ENCODE data around the gene TAMM41.
"Not testable (repeated sequence)": the region's sequence is repeated elsewhere in the genome, so short reads cannot be mapped to it uniquely, and the experiment has no call there.

The TAMM41 gene

DNA sequence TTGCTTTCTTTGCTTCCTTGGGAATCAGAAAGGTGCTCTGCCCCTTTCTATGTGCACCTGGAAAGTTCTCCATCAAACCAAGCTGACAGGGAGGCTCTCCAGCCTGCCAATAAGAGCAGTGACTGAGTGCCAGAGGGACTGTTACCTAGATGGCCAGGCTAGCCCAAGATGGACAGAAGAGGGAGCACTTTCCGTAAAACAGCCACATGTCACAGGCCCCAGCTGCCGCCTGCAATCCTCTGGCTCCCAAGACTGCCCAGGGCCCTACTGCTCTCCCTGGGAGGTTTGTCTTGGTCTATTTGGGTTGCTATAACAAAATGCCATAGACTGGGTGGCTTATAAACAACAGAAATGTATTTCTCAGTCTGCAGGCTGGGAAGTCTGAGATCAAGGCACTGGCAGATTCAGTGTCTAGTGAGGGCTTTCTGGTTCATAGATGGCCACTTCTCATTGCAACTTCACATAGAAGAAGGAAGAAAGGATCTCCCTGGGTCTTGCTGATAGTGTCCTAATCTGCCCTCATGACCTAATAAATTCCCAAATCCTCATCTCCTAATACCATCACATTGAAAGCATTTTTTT lies 72.3 kb downstream of the TAMM41 start:
- Histone ChIP-seq H3K4me1 (ENCODE audit: insufficient read depth, low read length, severe bottlenecking) (peaks cover 19% of the 10 kb centered on the region), H3K9ac (ENCODE audit: low read length) (no peak overlapping the region), H3K27me3 (ENCODE audit: insufficient read depth, low read length) (no peaks in the 10 kb centered on the region), H2AFZ (ENCODE audit: low read length) (no peak overlapping the region), H3K27ac (ENCODE audit: low read depth, low read length, poor library complexity, severe bottlenecking) (no peak overlapping the region), H4K20me1 (ENCODE audit: insufficient read depth, low read length) (no peaks in the 10 kb centered on the region), H3K9me2 (ENCODE audit: low read depth, low read length) (no peaks in the 10 kb centered on the region), H3K9me3 (ENCODE audit: low read length) (no peaks in the 10 kb centered on the region), H3K4me2 (ENCODE audit: low read length) (no peak overlapping the region), H3K36me3 (ENCODE audit: insufficient read depth, low read length) (no peaks in the 10 kb centered on the region), H3K79me2 (ENCODE audit: insufficient read depth, low read length) (no peaks in the 10 kb centered on the region), H3F3A (ENCODE audit: insufficient read depth, low read length) (no peaks in the 10 kb centered on the region), H3K4me3 (ENCODE audit: low read depth, low read length, poor library complexity, severe bottlenecking) (no peak overlapping the region)
- TF ChIP-seq, protein P1, sequence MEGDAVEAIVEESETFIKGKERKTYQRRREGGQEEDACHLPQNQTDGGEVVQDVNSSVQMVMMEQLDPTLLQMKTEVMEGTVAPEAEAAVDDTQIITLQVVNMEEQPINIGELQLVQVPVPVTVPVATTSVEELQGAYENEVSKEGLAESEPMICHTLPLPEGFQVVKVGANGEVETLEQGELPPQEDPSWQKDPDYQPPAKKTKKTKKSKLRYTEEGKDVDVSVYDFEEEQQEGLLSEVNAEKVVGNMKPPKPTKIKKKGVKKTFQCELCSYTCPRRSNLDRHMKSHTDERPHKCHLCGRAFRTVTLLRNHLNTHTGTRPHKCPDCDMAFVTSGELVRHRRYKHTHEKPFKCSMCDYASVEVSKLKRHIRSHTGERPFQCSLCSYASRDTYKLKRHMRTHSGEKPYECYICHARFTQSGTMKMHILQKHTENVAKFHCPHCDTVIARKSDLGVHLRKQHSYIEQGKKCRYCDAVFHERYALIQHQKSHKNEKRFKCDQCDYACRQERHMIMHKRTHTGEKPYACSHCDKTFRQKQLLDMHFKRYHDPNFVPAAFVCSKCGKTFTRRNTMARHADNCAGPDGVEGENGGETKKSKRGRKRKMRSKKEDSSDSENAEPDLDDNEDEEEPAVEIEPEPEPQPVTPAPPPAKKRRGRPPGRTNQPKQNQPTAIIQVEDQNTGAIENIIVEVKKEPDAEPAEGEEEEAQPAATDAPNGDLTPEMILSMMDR (IDR thresholded peaks at IDR 0.05; ENCODE audit: low read length): peak; percentile 28; the same call in 1 of the 2 replicates
- no peak for TF ChIP-seq EZH2 (IDR thresholded peaks at IDR 0.05; ENCODE audit: borderline replicate concordance, low read length)

DNA sequence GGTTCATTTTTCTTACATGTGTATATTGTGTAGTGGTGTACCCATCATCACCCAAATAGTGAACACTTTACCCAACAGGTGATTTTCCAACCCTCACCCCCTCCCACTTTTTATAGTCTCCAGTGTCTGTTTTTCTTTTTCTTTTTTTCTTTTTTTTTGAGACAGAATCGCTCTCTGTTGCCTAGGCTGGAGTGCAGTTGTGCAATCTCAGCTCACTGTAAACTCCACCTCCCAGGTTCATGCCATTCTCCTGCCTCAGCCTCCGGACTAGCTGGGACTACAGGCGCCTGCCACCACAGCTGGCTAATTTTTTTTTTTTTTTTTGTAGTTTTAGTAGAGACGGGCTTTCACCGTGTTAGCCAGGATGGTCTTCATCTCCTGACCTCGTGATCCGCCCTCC lies 74.8 kb downstream of the TAMM41 start:
- H3K4me2 ChIP-seq (ENCODE audit: low read length); H3K79me2 ChIP-seq (ENCODE audit: insufficient read depth, low read length); H2AFZ ChIP-seq (ENCODE audit: low read length): not testable (repeated sequence)

DNA sequence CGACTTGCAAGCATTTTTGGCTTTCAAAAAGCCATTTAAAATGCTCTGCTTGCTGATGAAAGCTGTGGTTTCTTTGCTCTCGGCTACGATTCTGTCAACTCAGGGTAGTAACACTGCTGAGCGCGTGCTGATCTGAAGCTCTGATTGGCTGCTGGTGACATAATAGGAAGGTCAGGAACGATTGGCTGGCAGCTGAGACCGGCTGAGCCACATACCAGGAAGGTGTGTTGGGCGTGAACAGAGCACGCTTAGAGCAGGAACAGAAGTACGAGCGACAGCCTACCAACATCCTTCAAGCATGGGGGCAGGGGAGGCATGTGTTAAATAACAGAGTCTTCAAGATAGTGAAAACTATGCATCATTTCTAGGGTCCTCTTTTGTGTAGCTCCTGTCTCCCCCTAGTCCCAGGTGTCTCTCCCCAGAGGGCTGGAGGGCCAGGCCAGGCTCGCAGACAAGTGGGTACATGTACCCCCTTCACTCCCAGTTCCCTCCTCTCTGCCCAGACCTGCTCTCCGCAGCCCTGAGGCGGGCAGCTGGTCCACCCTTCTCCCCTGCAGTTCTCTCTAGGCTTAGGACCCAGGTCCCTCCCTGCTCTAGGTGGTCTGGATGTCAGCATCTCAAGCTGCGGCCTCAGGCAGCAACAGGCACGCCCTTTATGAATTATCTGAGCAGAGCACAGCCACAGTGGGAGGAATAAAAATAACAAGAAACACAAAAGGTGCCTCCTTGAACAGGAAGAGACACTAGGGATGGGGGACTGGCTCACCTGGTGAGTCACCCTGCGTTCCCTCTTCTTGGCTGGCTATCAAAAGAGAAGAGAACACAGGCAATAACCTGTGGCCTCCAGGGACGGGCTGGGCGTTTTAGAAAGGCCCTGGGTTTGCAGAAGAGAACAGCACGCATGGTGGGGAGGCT lies 76.0 kb downstream of the TAMM41 start:
- Histone ChIP-seq H3K4me1 (ENCODE audit: insufficient read depth, low read length, severe bottlenecking) (peaks cover 19% of the 10 kb centered on the region), H3K9me2 (ENCODE audit: low read depth, low read length) (no peaks in the 10 kb centered on the region), H3K27ac (ENCODE audit: low read depth, low read length, poor library complexity, severe bottlenecking) (peak overlapping the region; percentile 16), H3K9ac (ENCODE audit: low read length) (peak overlapping the region; percentile 49; the same call in 1 of the 2 replicates), H3K36me3 (ENCODE audit: insufficient read depth, low read length) (no peaks in the 10 kb centered on the region), H3K27me3 (ENCODE audit: insufficient read depth, low read length) (no peaks in the 10 kb centered on the region), H3K4me2 (ENCODE audit: low read length) (peak overlapping the region; percentile 64), H2AFZ (ENCODE audit: low read length) (peak overlapping the region; percentile 66), H3K79me2 (ENCODE audit: insufficient read depth, low read length) (no peaks in the 10 kb centered on the region), H3F3A (ENCODE audit: insufficient read depth, low read length) (no peaks in the 10 kb centered on the region), H3K9me3 (ENCODE audit: low read length) (no peaks in the 10 kb centered on the region), H4K20me1 (ENCODE audit: insufficient read depth, low read length) (no peaks in the 10 kb centered on the region), H3K4me3 (ENCODE audit: low read depth, low read length, poor library complexity, severe bottlenecking) (peak overlapping the region; percentile 44)
- TF ChIP-seq, protein P1 (IDR thresholded peaks at IDR 0.05; ENCODE audit: low read length): no peak
- no peak for TF ChIP-seq EZH2 (IDR thresholded peaks at IDR 0.05; ENCODE audit: borderline replicate concordance, low read length)

More for the DNA sequence above, 74.8 kb downstream of the TAMM41 start:
- H3K9me3 ChIP-seq (ENCODE audit: low read length); H3K9me2 ChIP-seq (ENCODE audit: low read depth, low read length); H3K27ac ChIP-seq (ENCODE audit: low read depth, low read length, poor library complexity, severe bottlenecking); H3K27me3 ChIP-seq (ENCODE audit: insufficient read depth, low read length); H3F3A ChIP-seq (ENCODE audit: insufficient read depth, low read length); H3K36me3 ChIP-seq (ENCODE audit: insufficient read depth, low read length); H3K4me3 ChIP-seq (ENCODE audit: low read depth, low read length, poor library complexity, severe bottlenecking); H3K9ac ChIP-seq (ENCODE audit: low read length); H4K20me1 ChIP-seq (ENCODE audit: insufficient read depth, low read length): not testable (repeated sequence)
- H3K4me1 ChIP-seq (ENCODE audit: insufficient read depth, low read length, severe bottlenecking): peaks cover 19% of the 10 kb centered on the region

All from OCI-LY1 (cell line).